Naive B cell (primary cell): Measurements from ENCODE around the gene GARIN5A. TPM values are rescaled to one million over a fixed set of nuclear protein-coding genes. Genes with fewer than 3 reads are reported as not detected.
"Not testable (repeated sequence)": the region's sequence is repeated elsewhere in the genome, so short reads cannot be mapped to it uniquely, and the experiment has no call there.

Experiments used
- ATAC-seq, 2 donors: fragments of 150-1000 bp; cut with Tn5 transposase; 2 replicates each; pipeline ENCODE4 v1.10.0; 2021; ENCODE audit warnings: low read depth in 2 of 2, mild to moderate bottlenecking in 2 of 2, moderate library complexity in 2 of 2
- DNase-seq: peaks from one replicate; pipeline ENCODE4 v3.0.0; 2022
- H3K27ac Mint-ChIP-seq, 6 donors: one replicate each; pipeline ENCODE4 v1.8.0; 2020 to 2022; ENCODE audit warnings: mild to moderate bottlenecking in 6 of 6, mixed read lengths in 6 of 6, moderate library complexity in 5 of 6, inconsistent platforms in 2 of 6
- H3K27me3 Mint-ChIP-seq, 3 donors: one replicate each; pipeline ENCODE4 v1.8.0; 2021 to 2022; ENCODE audit warnings: mixed read lengths in 3 of 3, mild to moderate bottlenecking in 1 of 3
- H3K36me3 Mint-ChIP-seq, 2 donors: one replicate each; pipeline ENCODE4 v1.8.0; 2020 to 2022; ENCODE audit warnings: mixed read lengths in 2 of 2, inconsistent platforms in 1 of 2, mild to moderate bottlenecking in 1 of 2
- H3K4me1 Mint-ChIP-seq, 3 donors: one replicate each; pipeline ENCODE4 v1.8.0; 2020 to 2022; ENCODE audit warnings: mixed read lengths in 3 of 3, inconsistent platforms in 1 of 3, mild to moderate bottlenecking in 1 of 3, moderate library complexity in 1 of 3
- H3K4me3 Mint-ChIP-seq, 8 donors: one replicate each; pipeline ENCODE4 v1.8.0; 2020 to 2022; ENCODE audit warnings: mild to moderate bottlenecking in 8 of 8, mixed read lengths in 8 of 8, moderate library complexity in 8 of 8, inconsistent platforms in 2 of 8
- H3K9me3 Mint-ChIP-seq, 7 donors: one replicate each; pipeline ENCODE4 v1.8.0; 2020 to 2022; ENCODE audit warnings: mixed read lengths in 7 of 7, mild to moderate bottlenecking in 5 of 7, inconsistent platforms in 2 of 7, moderate library complexity in 1 of 7
- polyA plus RNA-seq, 6 donors: library from polyadenylated mRNA; unstranded; fragments of 300-500 nt; fragmentation: Illumina TruSeq; gene quantifications; one replicate each; pipeline ENCODE4 v1.2.3, GENCODE V29; 2021; ENCODE audit warnings: low read depth in 6 of 6

Gene GARIN5A
- polyA plus RNA-seq, 6 donors from 2014 or later = 0.38 to 2.2 (median 0.50) TPM; not detected in 1

DNA sequence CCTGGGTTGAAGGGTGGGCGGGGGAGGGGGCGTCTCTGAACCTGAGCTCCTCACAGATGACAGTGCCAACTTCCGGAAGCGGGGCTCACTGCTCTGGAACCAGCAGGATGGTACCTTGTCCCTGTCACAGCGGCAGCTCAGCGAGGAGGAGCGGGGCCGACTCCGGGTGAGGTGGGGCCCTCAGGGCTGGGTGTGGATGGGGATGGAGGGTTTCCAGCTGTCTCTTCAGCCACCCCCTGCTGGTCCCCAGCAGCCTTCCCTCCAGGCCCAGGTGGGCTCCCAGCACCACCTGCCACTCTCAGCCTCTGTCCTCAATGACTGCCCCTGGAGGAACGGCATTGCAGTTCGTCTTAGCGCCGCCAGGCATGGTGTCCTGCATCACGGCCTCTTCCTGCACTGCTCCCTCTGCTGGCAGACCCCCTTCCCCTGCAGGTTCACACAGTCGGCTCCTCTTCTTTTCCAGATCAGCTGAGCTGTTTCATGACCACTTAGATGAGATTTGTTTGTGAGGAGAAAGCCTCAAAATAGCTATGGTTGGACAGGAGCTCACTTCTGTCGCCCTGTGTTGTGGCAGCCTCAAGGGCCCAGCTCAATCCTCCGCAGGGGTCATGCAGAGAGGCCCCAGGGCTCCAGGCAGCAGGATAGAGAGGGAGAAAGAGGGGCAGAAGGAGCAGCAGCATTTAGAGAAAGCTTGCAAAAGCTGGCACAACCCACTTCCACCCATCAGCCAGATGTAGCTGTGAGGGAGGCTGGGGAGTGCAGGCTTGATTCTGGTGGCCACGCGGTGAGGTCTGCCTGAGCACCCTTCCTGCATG lies 2.5 kb upstream of the GARIN5A start:
- H3K27ac Mint-ChIP-seq = peak overlapping the region in 3 of 6 donors; percentile 51 to 66 (median 61)
- H3K27me3 Mint-ChIP-seq = no peaks in the 10 kb centered on the region
- peaks cover 0 to 4% (median 0%) of the 10 kb centered on the region in 7 donors for H3K9me3 Mint-ChIP-seq
- no peak for ATAC-seq
- H3K4me1 Mint-ChIP-seq = peaks cover 29 to 46% (median 37%) of the 10 kb centered on the region in 3 donors
- H3K4me3 Mint-ChIP-seq = peak overlapping the region in 6 of 8 donors; percentile 10 to 71 (median 18)
- DNase-seq = no peak
- H3K36me3 Mint-ChIP-seq = peaks cover 0 to 21% of the 10 kb centered on the region in 2 donors

DNA sequence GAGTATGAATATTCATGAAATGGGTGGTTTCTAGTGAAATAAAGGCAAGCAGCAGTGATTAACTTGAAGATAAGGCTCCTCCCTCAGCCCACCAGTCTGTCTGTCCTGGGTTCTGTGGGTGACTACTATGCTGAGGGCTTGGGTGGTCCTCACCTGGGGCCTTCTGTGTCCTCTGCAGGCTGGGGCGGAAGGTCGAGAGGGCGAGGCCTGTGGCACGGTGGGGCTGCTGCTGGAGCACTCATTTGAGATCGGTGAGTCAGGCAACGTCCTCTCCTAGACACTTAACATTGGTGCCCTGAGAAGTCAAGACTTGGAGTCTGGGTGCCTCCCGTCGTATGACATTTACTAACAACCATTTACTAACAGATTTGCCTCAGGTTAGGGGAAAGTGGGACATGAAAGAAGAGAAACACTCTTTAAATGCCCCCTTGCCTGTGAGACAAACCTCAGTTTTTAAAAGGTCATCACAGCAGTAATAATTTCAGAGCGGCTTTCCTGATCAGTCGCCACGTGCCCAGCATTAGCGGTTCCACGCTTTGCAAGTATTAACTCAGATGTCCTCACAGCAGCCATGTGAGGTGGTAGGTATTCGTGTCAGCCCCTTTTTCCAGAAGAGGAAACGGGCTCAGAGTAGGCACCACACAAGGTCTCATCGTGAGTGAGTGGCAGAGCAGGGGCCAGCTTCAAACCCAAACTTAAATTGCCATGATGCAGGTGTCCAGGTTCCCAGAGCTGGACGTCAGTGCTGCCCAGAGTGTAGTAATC lies 1.3 kb upstream of the GARIN5A start:
- H3K27me3 Mint-ChIP-seq = no peaks in the 10 kb centered on the region
- H3K4me1 Mint-ChIP-seq = peaks cover 29 to 46% (median 37%) of the 10 kb centered on the region in 3 donors
- peaks cover 0 to 15% of the 10 kb centered on the region in 2 donors for H3K36me3 Mint-ChIP-seq
- peak overlapping the region; percentile 96 to 99 (median 98) for H3K4me3 Mint-ChIP-seq
- peaks cover 0 to 4% (median 0%) of the 10 kb centered on the region in 7 donors for H3K9me3 Mint-ChIP-seq
- DNase-seq (no peak), ATAC-seq (no peak)
- H3K27ac Mint-ChIP-seq = peak overlapping the region in 4 of 6 donors; percentile 57 to 93 (median 78)

DNA sequence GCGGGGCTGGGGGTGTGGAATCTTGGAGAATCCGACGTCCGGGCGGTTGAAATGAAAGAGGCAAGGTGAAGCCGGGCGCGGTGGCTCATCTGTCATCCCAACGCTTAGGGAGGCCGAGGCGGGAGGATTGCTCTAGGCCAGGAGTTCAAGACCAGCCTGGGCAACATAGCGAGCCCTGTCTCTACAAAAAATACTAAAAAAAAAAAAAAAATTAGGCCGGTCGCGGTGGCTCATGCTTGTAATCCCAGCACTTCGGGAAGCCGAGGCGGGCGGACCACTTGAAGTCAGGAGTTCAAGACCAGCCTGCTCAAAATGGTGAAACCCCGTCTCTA lies 225 bp upstream of the GARIN5A start:
- DNase-seq (no peak), ATAC-seq (no peak)
- Mint-ChIP-seq H3K36me3 (peaks cover 0 to 14% of the 10 kb centered on the region in 2 donors), H3K27me3 (no peaks in the 10 kb centered on the region), H3K4me3 (peak overlapping the region; percentile 96 to 99 (median 98)), H3K4me1 (peaks cover 29 to 46% (median 34%) of the 10 kb centered on the region in 3 donors), H3K9me3 (peaks cover 0 to 4% (median 0%) of the 10 kb centered on the region in 7 donors), H3K27ac (peak overlapping the region; percentile 93 to 99 (median 98))

DNA sequence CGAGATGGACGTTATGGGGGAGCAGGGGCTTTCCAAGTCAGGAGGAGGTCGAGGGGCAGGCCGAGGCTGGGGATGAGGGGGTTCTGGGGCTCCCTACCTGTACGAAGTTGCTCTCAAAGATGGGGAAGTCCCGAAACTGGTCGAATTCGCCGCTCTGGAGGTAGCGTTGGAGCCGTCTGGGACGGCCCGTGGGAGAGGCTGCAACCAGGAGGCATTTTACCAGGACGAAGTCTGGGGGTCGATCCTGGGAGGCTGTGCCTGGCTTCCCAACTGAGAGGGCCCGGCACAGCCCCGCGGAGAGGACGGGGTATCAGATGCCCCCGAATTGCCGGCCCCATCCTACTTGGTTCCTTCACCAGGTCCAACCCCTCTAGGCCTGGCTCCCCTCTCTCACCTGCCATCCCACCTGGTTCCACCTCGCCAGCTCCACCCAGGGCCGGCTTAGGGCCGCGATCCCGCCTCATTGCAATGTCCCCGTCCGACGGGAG lies 868 bp downstream of the GARIN5A start:
- H3K36me3 Mint-ChIP-seq = peaks cover 0 to 9% of the 10 kb centered on the region in 2 donors
- H3K9me3 Mint-ChIP-seq = peaks cover 0 to 4% (median 0%) of the 10 kb centered on the region in 7 donors
- H3K27me3 Mint-ChIP-seq = no peaks in the 10 kb centered on the region
- H3K4me1 Mint-ChIP-seq = peaks cover 27 to 46% (median 28%) of the 10 kb centered on the region in 3 donors
- peak overlapping the region; percentile 93 to 99 (median 99) for H3K27ac Mint-ChIP-seq
- DNase-seq (no peak), ATAC-seq (no peak)
- peak overlapping the region; percentile 96 to 99 (median 98) for H3K4me3 Mint-ChIP-seq

DNA sequence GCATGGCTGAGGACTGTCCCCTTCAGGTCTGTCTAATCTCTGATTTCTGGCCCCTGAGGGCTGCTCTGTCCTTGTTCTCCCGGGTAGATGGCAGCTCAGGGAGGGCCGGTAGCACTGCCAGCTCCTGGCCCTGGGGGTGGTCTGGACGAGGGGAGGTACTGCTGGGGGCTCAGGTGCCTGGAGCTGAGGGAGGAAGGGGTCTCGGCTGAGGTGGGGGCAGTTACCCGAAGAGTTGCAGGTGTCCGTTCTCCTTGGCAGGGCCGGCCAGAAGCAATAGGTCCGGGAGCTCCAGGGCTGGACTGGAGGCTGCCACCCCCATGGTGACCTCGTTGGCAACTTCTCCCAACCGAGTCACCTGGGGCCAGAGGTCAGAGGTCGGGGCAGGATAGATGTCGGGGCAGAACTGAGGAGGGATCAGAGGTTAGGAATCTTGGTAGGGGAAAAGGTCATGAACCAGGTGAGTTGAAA lies 1.5 kb downstream of the GARIN5A start:
- no peak for ATAC-seq
- peaks cover 0 to 7% of the 10 kb centered on the region in 2 donors for H3K36me3 Mint-ChIP-seq

DNA sequence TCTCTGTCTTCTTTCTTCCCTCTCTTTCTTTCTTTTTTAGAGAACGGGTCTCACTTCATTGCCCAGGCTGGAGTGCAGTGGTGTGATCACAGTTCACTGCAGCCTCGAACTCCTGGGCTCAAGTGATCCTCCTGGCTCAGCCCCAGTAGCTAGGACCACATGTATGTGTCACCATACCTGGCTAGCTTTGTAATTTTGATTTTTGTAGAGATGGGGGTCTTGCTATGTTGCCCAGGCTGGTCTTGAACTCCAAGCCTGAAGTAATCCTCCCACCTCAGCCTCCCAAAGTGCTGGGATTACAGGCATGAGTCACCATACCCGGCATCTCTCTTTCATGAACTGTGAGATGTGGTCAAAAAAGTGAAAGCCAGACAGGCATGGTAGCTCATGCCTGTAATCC lies 3.3 kb downstream of the GARIN5A start:
- H3K4me1 Mint-ChIP-seq = peaks cover 21 to 38% (median 23%) of the 10 kb centered on the region in 3 donors
- not testable (repeated sequence) for ATAC-seq, H3K9me3 Mint-ChIP-seq, H3K36me3 Mint-ChIP-seq, DNase-seq, H3K4me3 Mint-ChIP-seq, H3K27me3 Mint-ChIP-seq
- H3K27ac Mint-ChIP-seq = peak overlapping the region in 2 of 6 donors; percentile 86 to 89

More for the DNA sequence above, 1.5 kb downstream of the GARIN5A start:
- peaks cover 27 to 46% (median 28%) of the 10 kb centered on the region in 3 donors for H3K4me1 Mint-ChIP-seq
- peaks cover 0 to 4% (median 0%) of the 10 kb centered on the region in 7 donors for H3K9me3 Mint-ChIP-seq
- no peaks in the 10 kb centered on the region for H3K27me3 Mint-ChIP-seq
- peak overlapping the region; percentile 93 to 99 (median 99) for H3K27ac Mint-ChIP-seq
- no peak for DNase-seq
- H3K4me3 Mint-ChIP-seq = peak overlapping the region in 7 of 8 donors; percentile 50 to 99 (median 85)

DNA sequence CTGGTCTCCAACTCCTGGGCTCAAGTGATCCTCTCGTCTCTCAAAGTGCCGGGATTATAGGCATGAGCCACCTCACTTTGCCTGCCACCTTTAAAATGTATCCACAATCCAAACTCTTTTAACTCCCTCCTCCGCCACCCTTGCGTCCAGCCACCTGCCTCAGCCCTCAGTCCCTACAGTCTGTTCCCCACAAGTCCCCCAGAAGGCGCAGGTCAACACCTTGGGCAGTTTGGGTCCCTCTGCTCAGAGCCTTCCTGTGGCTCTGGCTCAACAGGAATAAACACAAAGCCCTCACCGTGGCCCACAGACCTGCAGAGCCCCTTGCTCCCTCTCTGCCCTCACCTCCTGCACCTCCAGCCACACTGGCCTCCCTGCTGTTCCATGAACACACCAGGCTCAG lies 7.8 kb downstream of the GARIN5A start:
- Mint-ChIP-seq H3K27ac (peak overlapping the region in 2 of 6 donors; percentile 29 to 55), H3K27me3 (no peaks in the 10 kb centered on the region), H3K36me3 (no peaks in the 10 kb centered on the region), H3K4me1 (no peaks in the 10 kb centered on the region), H3K9me3 (no peaks in the 10 kb centered on the region), H3K4me3 (no peak overlapping the region)
- DNase-seq (no peak), ATAC-seq (no peak)

DNA sequence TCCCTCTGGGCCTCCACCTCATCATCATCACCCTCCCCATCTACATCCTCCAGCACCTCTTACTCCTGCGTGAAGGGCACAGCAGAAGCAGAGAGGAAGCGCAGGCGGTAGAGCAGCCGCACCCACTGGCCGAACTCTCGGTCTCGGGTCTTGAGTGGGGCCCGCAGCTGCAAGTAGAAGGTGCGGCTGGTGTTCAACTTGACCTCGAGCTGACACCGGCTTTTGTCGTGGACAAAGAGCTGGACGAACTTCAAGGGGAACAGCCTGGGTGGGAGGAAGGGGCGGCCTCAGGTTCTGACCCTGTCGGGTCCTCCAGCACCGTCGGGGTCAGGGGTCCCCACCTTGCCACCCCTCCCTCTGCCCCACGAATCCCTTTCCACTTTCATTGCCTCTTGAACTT lies 9.1 kb downstream of the GARIN5A start:
- ATAC-seq (no peak), DNase-seq (no peak)
- Mint-ChIP-seq H3K36me3 (no peaks in the 10 kb centered on the region), H3K4me3 (no peak overlapping the region), H3K27me3 (no peaks in the 10 kb centered on the region), H3K9me3 (no peaks in the 10 kb centered on the region), H3K27ac (peak overlapping the region in 3 of 6 donors; percentile 55 to 66 (median 56)), H3K4me1 (no peaks in the 10 kb centered on the region)

DNA sequence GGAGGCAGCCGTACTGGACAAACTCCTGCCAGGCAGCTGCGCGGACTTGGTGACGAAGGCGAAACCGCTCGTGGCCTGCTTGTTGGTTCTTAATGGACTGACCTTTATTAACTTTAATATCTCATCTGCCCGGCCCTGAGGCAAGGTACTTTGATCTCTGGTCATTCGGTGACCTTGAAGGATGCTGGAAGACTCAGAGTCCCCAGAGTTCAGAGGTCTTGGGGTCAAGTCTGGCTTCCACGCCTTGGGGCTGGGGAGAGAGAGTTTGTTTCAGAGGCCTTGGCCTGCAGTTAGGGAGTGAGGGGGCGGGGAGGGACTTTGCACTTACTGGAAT lies 10.0 kb downstream of the GARIN5A start:
- H3K4me1 Mint-ChIP-seq = peaks cover 0 to 2% (median 0%) of the 10 kb centered on the region in 3 donors
- no peaks in the 10 kb centered on the region for H3K9me3 Mint-ChIP-seq
- H3K4me3 Mint-ChIP-seq = no peak overlapping the region
- DNase-seq (no peak), ATAC-seq (no peak)
- H3K36me3 Mint-ChIP-seq = no peaks in the 10 kb centered on the region
- no peak overlapping the region for H3K27ac Mint-ChIP-seq
- H3K27me3 Mint-ChIP-seq = no peaks in the 10 kb centered on the region

DNA sequence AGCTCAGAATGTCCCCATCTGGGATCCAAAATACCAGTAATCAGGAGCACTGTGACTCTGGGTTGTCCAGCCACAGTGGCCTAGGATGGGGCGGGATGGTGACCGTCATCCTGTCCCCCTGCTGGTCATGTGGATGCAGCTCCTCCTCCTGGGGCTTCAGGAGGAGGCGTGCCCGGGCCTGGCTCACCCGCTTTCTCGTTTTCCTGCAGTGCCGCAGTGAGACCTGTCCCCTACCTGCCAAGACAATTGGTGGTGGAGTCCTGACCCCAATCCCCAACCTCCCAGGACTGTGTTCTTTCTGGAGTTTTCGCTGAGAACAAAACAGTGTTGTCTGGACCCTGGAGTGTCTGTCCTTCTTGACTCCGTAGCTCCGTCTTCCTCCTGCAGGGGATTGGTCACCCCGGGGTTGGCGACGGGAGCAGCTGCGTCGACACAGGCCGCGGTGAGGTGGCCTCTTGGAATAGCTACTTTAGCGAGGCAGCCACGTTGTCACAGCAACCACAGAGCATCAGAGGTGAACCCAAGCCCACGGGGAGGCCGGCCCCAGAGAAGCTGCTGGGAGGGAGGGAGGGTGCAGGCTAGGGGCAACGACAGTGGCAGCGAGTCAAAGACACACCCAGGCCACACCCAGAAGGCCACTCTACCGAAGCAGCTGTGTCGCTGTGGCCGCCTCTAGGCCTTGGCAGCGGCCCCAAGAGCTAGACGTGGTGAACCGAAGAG lies 10.5 kb downstream of the GARIN5A start:
- no peak overlapping the region for H3K4me3 Mint-ChIP-seq
- DNase-seq = no peak
- no peak for ATAC-seq
- H3K27me3 Mint-ChIP-seq = no peaks in the 10 kb centered on the region
- H3K9me3 Mint-ChIP-seq = no peaks in the 10 kb centered on the region
- H3K4me1 Mint-ChIP-seq = peaks cover 4 to 7% (median 5%) of the 10 kb centered on the region in 3 donors
- H3K27ac Mint-ChIP-seq = peak overlapping the region in 1 of 6 donors; percentile 54
- no peaks in the 10 kb centered on the region for H3K36me3 Mint-ChIP-seq

DNA sequence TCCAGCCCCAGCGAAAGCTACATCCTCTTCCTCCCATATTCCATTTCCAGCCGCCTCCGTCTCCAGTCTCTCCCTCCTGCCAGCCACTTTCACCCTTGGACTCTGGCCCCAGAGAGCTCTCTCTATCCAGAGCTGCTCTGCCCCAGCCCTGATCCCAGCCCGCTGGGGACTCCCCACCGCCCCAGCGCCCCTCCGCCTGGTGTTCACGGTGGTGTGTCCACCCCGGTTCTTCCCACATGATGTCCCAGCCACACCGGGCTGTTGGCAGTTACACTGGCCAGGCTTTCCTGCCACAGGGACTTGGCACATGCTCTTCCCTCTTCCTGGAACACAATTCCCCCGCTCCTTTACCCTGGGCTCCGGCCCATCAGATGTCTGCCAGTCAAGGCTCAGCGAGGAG lies 11.6 kb downstream of the GARIN5A start:
- H3K4me3 Mint-ChIP-seq = no peak overlapping the region
- H3K4me1 Mint-ChIP-seq = peaks cover 11 to 19% (median 14%) of the 10 kb centered on the region in 3 donors
- no peak for DNase-seq
- no peaks in the 10 kb centered on the region for H3K27me3 Mint-ChIP-seq
- no peaks in the 10 kb centered on the region for H3K9me3 Mint-ChIP-seq
- ATAC-seq = no peak
- H3K36me3 Mint-ChIP-seq = no peaks in the 10 kb centered on the region
- no peak overlapping the region for H3K27ac Mint-ChIP-seq

DNA sequence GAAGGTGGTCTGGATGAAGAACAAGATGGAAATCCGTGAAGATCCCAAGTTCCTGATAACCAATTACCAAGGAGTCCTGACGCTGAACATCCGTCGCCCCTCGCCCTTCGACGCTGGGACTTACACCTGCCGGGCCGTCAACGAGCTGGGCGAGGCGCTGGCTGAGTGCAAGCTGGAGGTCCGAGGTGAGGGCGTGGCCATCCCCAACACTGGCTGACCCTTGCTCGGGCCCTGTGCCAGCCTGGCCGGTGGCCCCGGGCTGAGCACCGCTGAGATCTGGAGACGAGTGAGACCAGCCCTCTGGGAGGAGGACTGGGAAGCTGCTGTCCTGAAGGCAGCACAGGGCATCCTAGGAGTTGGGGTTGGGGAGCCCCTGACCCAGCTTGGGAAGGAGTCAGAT lies 12.3 kb downstream of the GARIN5A start:
- Mint-ChIP-seq H3K9me3 (no peaks in the 10 kb centered on the region), H3K27ac (no peak overlapping the region), H3K4me3 (no peak overlapping the region), H3K4me1 (peaks cover 18 to 25% (median 21%) of the 10 kb centered on the region in 3 donors), H3K27me3 (no peaks in the 10 kb centered on the region), H3K36me3 (no peaks in the 10 kb centered on the region)
- no peak for DNase-seq
- no peak for ATAC-seq

DNA sequence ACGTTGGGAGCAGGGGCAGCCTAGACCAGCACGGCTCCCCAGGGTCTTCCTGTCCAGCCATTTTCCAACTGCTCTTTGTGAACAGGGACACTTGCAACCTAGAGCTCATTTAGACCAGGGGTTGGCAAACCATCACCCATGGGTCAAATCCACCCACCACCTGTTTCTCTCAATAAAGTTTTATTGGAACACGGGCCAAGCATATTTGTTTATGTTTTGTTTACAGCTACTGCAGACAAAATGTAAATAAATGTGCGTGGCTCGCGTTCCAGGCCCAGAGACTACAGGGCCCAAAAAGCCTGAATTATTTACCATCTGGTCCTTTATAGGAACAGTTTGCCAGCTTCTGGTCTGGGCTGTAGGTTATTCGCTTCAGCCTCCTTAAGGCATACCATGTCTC lies 13.7 kb downstream of the GARIN5A start:
- Mint-ChIP-seq H3K4me3 (no peak overlapping the region), H3K27me3 (no peaks in the 10 kb centered on the region), H3K27ac (peak overlapping the region in 2 of 6 donors; percentile 54 to 59), H3K9me3 (no peaks in the 10 kb centered on the region), H3K4me1 (peaks cover 18 to 28% (median 21%) of the 10 kb centered on the region in 3 donors), H3K36me3 (no peaks in the 10 kb centered on the region)
- DNase-seq = no peak
- no peak for ATAC-seq
